Measurements from ENCODE around the gene RASAL3. TPM values are rescaled to one million over a fixed set of nuclear protein-coding genes. Genes with fewer than 3 reads are reported as not detected.

RASAL3 gene
- total RNA-seq, 1 donor from 2014 or later, result 2.3 TPM

DNA sequence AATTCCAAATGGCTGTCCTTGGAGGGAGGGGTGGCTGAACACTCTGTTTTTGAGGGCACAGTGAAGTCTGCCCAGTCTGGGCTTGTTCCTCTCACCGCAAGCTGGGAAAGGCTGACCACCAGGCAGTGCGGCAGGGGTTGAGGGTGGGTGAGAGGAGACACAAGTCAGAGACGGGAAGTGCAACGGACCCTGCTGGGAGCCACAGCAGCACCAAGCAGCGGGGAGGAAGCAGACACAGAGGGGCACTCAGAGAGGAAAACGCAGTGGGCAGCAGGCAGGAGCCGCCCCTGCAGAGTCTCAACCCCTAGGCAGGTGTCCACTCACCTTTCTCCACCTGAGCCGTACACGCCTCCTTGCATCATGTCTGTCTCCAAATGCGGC lies 61.2 kb downstream of the RASAL3 start:
- intact Hi-C loops (cut with DNase I), result no loop called here
- DNase-seq (ENCODE audit: missing footprints) (no peak), ATAC-seq (no peak)

DNA sequence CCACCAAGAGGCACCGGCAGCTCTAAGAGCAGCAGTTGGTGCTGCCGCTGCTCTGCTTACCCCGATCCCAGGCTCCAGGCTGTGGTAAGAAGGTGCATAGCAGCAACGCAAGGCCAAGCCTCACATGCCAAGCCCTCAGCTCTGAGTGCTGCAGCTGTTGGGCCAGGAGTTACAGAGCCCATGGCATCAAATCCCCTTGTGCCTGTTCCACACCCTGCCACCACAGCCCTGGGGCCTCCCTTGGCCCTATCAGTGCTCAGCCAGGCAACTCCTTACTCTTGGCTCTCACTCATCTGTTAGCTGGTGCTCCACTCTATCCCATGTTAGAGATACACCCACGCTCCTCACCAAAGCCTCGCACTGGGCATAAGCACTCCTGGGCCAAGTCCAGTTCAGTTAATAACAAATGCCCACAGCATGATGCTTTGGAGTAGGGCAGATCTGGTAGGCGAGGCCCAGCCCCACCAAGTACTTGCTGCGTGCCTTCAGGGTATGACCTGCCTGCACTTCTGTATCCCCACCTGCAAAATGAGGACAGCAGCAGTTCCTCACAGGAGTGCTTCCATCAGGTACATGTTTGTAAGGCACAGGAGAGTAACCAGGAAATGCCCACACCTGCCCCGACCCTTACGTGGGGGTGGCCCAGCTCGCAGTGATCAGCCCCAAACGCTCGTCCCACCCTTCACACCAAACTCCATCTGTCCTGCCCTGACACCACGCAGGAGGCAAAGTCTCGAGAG lies 61.8 kb downstream of the RASAL3 start:
- intact Hi-C loops (cut with DNase I), result no loop called here
- peak; percentile 78 for ATAC-seq
- no peak for DNase-seq (ENCODE audit: missing footprints)

Small RNA genes lying within 50 kb of the gene (microRNA-seq; reads per million reads assigned to microRNA genes)
- gene MIR1470, result not detected

Other genes starting within 250 kb of the RASAL3 start
- gene EPHX3, start 232.1 kb downstream of the RASAL3 start, total RNA-seq, result 0.14 TPM
- 56.5 TPM for gene BRD4, start 132.0 kb downstream of the RASAL3 start, total RNA-seq
- gene AKAP8, start 84.8 kb downstream of the RASAL3 start, total RNA-seq, result 19.8 TPM
- gene AKAP8L, start 45.6 kb downstream of the RASAL3 start, total RNA-seq, result 76.7 TPM
- 31.3 TPM for gene WIZ, start 14.6 kb downstream of the RASAL3 start, total RNA-seq
- not detected for gene PGLYRP2, start 15.0 kb upstream of the RASAL3 start, total RNA-seq
- not detected for gene CYP4F22, start 44.0 kb upstream of the RASAL3 start, total RNA-seq
- not detected for gene CYP4F8, start 150.7 kb upstream of the RASAL3 start, total RNA-seq
- not detected for gene CYP4F3, start 176.4 kb upstream of the RASAL3 start, total RNA-seq
- 5.8 TPM for gene CYP4F12, start 208.5 kb upstream of the RASAL3 start, total RNA-seq